Esophagus squamous epithelium (tissue), 5 donors: ENCODE measurements around the gene CXCL8. TPM values are rescaled to one million over a fixed set of nuclear protein-coding genes. Genes with fewer than 3 reads are reported as not detected.
A peak's percentile ranks its signal among the peaks of the same experiment; 100 is the strongest.
"Not testable (repeated sequence)": the region's sequence is repeated elsewhere in the genome, so short reads cannot be mapped to it uniquely, and the experiment has no call there.

Experiments
- DNase-seq: peaks from one replicate; lab custom pipeline; 2025; lab: John Stamatoyannopoulos, UW
- H3K27ac ChIP-seq, 4 donors: fragments of 200-600 bp; sonication (generic); one replicate each; pipeline ENCODE4 v1.5.1; 2016 to 2019; ENCODE audit warnings: mild to moderate bottlenecking in 1 of 4
- H3K27me3 ChIP-seq, 4 donors: fragments of 200-600 bp; sonication (generic); 1 replicate in 3 of 4; 2 replicates in 1 of 4; pipeline versions ENCODE4 v1.5.1 to v1.6.0; 2017 to 2021; ENCODE audit warnings: antibody characterized with exemption in 1 of 4
- H3K36me3 ChIP-seq, 3 donors: fragments of 200-600 bp; sonication (generic); one replicate each; pipeline ENCODE4 v1.5.1; 2016 to 2019
- H3K4me1 ChIP-seq, 3 donors: fragments of 200-600 bp; sonication (generic); one replicate each; pipeline ENCODE4 v1.5.1; 2017 to 2019
- H3K4me3 ChIP-seq, 4 donors: fragments of 200-600 bp; sonication (generic); 1 replicate in 3 of 4; 2 replicates in 1 of 4; pipeline ENCODE4 v1.5.1; 2016 to 2019; ENCODE audit warnings: mild to moderate bottlenecking in 2 of 4, moderate library complexity in 1 of 4
- H3K9me3 ChIP-seq, 3 donors: fragments of 200-600 bp; sonication (generic); one replicate each; pipeline ENCODE4 v1.5.1; 2016 to 2019
- POLR2A ChIP-seq, 4 donors: fragments of 450-650 bp; IDR thresholded peaks; one replicate each; pipeline ENCODE4 v1.6.1; 2017; ENCODE audit warnings: antibody characterized with exemption in 4 of 4, mild to moderate bottlenecking in 4 of 4, moderate library complexity in 3 of 4
- WGBS, 2 donors: methylation state at CpG; one replicate each; pipeline ENCODE4 v1.1.5; 2018; 5-methylcytosine and 5-hydroxymethylcytosine counted together
- intact Hi-C: fragments of 100-400 bp; cut with DNase I; formaldehyde crosslinking; loops from one replicate; pipeline ENCODE4 v1.15.0; 2022
- total RNA-seq, 4 donors: library from RNA; depleted of rRNA; stranded (reverse); fragments of >200 nt; gene quantifications; one replicate each; pipeline ENCODE4 v1.1.0, GENCODE V29; 2016
- TF ChIP-seq, protein P1 (sequence below), 6 experiments: fragments of 450-650 bp in 4 of 6; fragments of 200-600 bp in 2 of 6; sonication (generic) in 2 of 6; IDR thresholded peaks; one replicate each; pipeline ENCODE4 v1.5.1; 2016 to 2019; ENCODE audit warnings: antibody characterized with exemption in 6 of 6, mild to moderate bottlenecking in 4 of 6, moderate library complexity in 4 of 6
- donor health status: DM: yes; HTN: yes; CAD: no.

The CXCL8 gene
- total RNA-seq, result 10 to 100 TPM in 1 of 4 donors, 1 to 10 TPM in 1, under 1 TPM in 1, not detected in 1; 0.76 to 90.2 (median 2.4) TPM

- Histone ChIP-seq H3K27ac (no peak within 1 kb of the TSS), H3K36me3 (no peaks in the 10 kb centered on the region), H3K4me3 (peak within 1 kb of the TSS in 1 of 4 donors; percentile 22), H3K27me3 (no peaks in the 10 kb centered on the region), H3K9me3 (no peaks in the 10 kb centered on the region), H3K4me1 (peaks cover 0 to 12% (median 0%) of the 10 kb centered on the region in 3 donors)
- DNase-seq, result no peak
- intact Hi-C loops, result no loop called here
- TF ChIP-seq, protein P1, sequence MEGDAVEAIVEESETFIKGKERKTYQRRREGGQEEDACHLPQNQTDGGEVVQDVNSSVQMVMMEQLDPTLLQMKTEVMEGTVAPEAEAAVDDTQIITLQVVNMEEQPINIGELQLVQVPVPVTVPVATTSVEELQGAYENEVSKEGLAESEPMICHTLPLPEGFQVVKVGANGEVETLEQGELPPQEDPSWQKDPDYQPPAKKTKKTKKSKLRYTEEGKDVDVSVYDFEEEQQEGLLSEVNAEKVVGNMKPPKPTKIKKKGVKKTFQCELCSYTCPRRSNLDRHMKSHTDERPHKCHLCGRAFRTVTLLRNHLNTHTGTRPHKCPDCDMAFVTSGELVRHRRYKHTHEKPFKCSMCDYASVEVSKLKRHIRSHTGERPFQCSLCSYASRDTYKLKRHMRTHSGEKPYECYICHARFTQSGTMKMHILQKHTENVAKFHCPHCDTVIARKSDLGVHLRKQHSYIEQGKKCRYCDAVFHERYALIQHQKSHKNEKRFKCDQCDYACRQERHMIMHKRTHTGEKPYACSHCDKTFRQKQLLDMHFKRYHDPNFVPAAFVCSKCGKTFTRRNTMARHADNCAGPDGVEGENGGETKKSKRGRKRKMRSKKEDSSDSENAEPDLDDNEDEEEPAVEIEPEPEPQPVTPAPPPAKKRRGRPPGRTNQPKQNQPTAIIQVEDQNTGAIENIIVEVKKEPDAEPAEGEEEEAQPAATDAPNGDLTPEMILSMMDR (IDR thresholded peaks at IDR 0.05), result no peak
- no peak for TF ChIP-seq POLR2A (IDR thresholded peaks at IDR 0.05)
- 4 to 12% methylated on average over 7 of the region's 7 CpGs for WGBS, 2 donors
These were observed at the start of gene CXCL8 for GRCh38 chr4:73740353-73740778. TSS of gene CXCL8 (plus strand) at chr4:73740569. CDS start at chr4:73740659, 90 bp downstream.

GRCh38 chr4:73691201-73691600, 49.2 kb upstream of the CXCL8 start:
- 88 to 93% methylated on average over 3 of the region's 4 CpGs for WGBS, 2 donors

GRCh38 chr4:73691759-73692158, 48.6 kb upstream of the CXCL8 start:
- intact Hi-C loops, result no loop called here
- no peak for DNase-seq
- no peak for TF ChIP-seq POLR2A (IDR thresholded peaks at IDR 0.05)
- TF ChIP-seq, protein P1 (IDR thresholded peaks at IDR 0.05), result no peak
- no peak overlapping the region for H3K27ac ChIP-seq
- no peaks in the 10 kb centered on the region for H3K4me1 ChIP-seq
- no peaks in the 10 kb centered on the region for H3K27me3 ChIP-seq
- H3K36me3 ChIP-seq, result no peaks in the 10 kb centered on the region
- no peak overlapping the region for H3K4me3 ChIP-seq
- no peaks in the 10 kb centered on the region for H3K9me3 ChIP-seq

More at GRCh38 chr4:73691201-73691600, 49.2 kb upstream of the CXCL8 start:
- DNase-seq, H3K27ac ChIP-seq, H3K27me3 ChIP-seq, intact Hi-C loops, H3K4me1 ChIP-seq, H3K36me3 ChIP-seq, H3K9me3 ChIP-seq, H3K4me3 ChIP-seq: not testable (repeated sequence)

DNA sequence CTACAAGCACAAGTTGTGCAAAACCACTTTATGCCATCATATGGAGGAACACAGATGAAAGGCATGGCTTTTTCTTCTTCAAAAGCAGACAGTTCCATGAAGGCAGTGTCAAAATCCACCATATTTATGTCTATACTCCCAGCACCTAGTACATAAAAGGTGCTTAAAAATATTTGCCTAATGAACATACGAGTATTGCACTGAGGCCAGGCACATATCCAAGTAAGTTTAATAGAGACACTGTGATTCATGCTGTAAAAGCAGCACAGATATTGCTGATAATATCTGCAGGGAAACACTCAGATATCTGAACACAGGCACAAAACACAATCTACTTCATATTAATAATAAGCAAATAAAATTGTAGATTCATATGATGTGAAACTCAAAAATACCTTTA, 48.1 kb upstream of the CXCL8 start:
- no peaks in the 10 kb centered on the region for H3K4me1 ChIP-seq
- no peaks in the 10 kb centered on the region for H3K36me3 ChIP-seq
- DNase-seq, result no peak
- H3K27ac ChIP-seq, result no peak overlapping the region
- intact Hi-C loops, result no loop called here
- WGBS, 2 donors, result 27 to 32% methylated on average over 1 of the region's 1 CpG
- H3K27me3 ChIP-seq, result no peaks in the 10 kb centered on the region
- TF ChIP-seq, protein P1 (IDR thresholded peaks at IDR 0.05), result no peak
- no peak for TF ChIP-seq POLR2A (IDR thresholded peaks at IDR 0.05)
- H3K9me3 ChIP-seq, result no peaks in the 10 kb centered on the region
- no peak overlapping the region for H3K4me3 ChIP-seq

DNA sequence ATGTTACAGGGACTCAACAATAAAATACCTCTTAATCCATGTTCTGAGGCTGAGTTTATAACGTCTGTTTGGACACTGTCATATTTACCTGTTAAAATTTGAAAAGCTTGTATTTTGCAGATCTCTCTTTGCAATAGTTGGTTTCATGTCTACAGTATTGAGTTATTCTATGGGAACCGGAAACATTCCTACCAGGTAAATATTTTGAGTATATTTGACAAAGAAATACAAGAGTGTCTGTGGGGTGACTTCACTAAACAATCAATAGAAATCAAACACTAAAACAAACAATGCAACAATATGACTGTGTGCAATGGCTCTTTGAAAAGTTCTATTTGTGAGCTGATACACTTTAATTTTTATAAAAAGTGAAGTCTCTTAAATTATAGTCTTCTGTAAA, 47.7 kb upstream of the CXCL8 start:
- no peak overlapping the region for H3K27ac ChIP-seq
- no peaks in the 10 kb centered on the region for H3K9me3 ChIP-seq
- H3K4me1 ChIP-seq, result peaks cover 0 to under 1% (median 0%) of the 10 kb centered on the region in 3 donors
- intact Hi-C loops, result no loop called here
- no peak overlapping the region for H3K4me3 ChIP-seq
- no peak for DNase-seq
- no peaks in the 10 kb centered on the region for H3K27me3 ChIP-seq
- no peaks in the 10 kb centered on the region for H3K36me3 ChIP-seq
- WGBS, 2 donors, result 71 to 82% methylated on average over 2 of the region's 2 CpGs
- TF ChIP-seq, protein P1 (IDR thresholded peaks at IDR 0.05), result no peak

GRCh38 chr4:73693811-73694210, 46.6 kb upstream of the CXCL8 start:
- peaks cover 5 to 12% (median 9%) of the 10 kb centered on the region in 3 donors for H3K4me1 ChIP-seq
- WGBS, 2 donors, result 73 to 83% methylated on average over 1 of the region's 1 CpG
- no peak for DNase-seq
- no peaks in the 10 kb centered on the region for H3K36me3 ChIP-seq
- no peaks in the 10 kb centered on the region for H3K27me3 ChIP-seq
- no peak overlapping the region for H3K27ac ChIP-seq
- no peaks in the 10 kb centered on the region for H3K9me3 ChIP-seq
- intact Hi-C loops, result no loop called here
- no peak overlapping the region for H3K4me3 ChIP-seq
- TF ChIP-seq, protein P1 (IDR thresholded peaks at IDR 0.05), result no peak
- TF ChIP-seq POLR2A (IDR thresholded peaks at IDR 0.05), result no peak
